H9 (cell line): ENCODE data around the gene PPP2R3C. TPM values are rescaled to one million over a fixed set of nuclear protein-coding genes. Genes with fewer than 3 reads are reported as not detected.

Source experiments
- DNase-seq: peaks from one replicate; pipeline ENCODE4 v3.0.0-alpha.2; 2017
- H2AFZ ChIP-seq: one replicate; pipeline ENCODE4 v1.6.1; 2013; ENCODE audit warnings: mild to moderate bottlenecking, low read length, control low read depth, moderate library complexity
- H2AK5ac ChIP-seq: 2 replicates; pipeline ENCODE4 v1.6.1; 2013; ENCODE audit warnings: low read length, control low read depth, mixed read lengths; ENCODE audit not compliant: insufficient read length
- H2BK120ac ChIP-seq: one replicate; pipeline ENCODE4 v1.6.1; 2013; ENCODE audit warnings: low read depth, mild to moderate bottlenecking, low read length, control low read depth, inconsistent platforms; ENCODE audit not compliant: poor library complexity, severe bottlenecking
- H2BK12ac ChIP-seq: 2 replicates; pipeline ENCODE4 v1.6.1; 2013; ENCODE audit warnings: low read length, control low read depth, mixed read lengths, low read depth; ENCODE audit not compliant: insufficient read length
- H2BK15ac ChIP-seq: 2 replicates; pipeline ENCODE4 v1.6.1; 2013; ENCODE audit warnings: low read depth, low read length, control low read depth
- H2BK20ac ChIP-seq: one replicate; pipeline ENCODE4 v1.6.1; 2013; ENCODE audit warnings: low read depth, mild to moderate bottlenecking, low read length, control low read depth, inconsistent platforms; ENCODE audit not compliant: poor library complexity, severe bottlenecking
- H2BK5ac ChIP-seq: 2 replicates; pipeline ENCODE4 v1.6.1; 2013; ENCODE audit warnings: low read length, control low read depth, mixed read lengths; ENCODE audit not compliant: insufficient read length
- H3K14ac ChIP-seq: 2 replicates; pipeline ENCODE4 v1.6.1; 2013; ENCODE audit warnings: low read length, control low read depth; ENCODE audit not compliant: insufficient read depth
- H3K18ac ChIP-seq: 2 replicates; pipeline ENCODE4 v1.6.1; 2013; ENCODE audit warnings: low read depth, mild to moderate bottlenecking, mixed read lengths, low read length, control low read depth; ENCODE audit not compliant: insufficient read length
- H3K23ac ChIP-seq: 2 replicates; pipeline ENCODE4 v1.6.1; 2013; ENCODE audit warnings: low read length, control low read depth, mixed read lengths, low read depth; ENCODE audit not compliant: insufficient read length
- H3K23me2 ChIP-seq: 2 replicates; pipeline ENCODE4 v1.6.1; 2013; ENCODE audit warnings: low read depth, mild to moderate bottlenecking, mixed read lengths, low read length, control low read depth; ENCODE audit not compliant: insufficient read length, poor library complexity, severe bottlenecking
- H3K27ac ChIP-seq: 2 replicates; pipeline ENCODE4 v1.5.1; 2013; ENCODE audit warnings: low read length, control low read depth, mixed read lengths, low read depth; ENCODE audit not compliant: insufficient read length
- H3K27me3 ChIP-seq: 2 replicates; pipeline ENCODE4 v1.6.1; 2013; ENCODE audit warnings: low read length, control low read depth, inconsistent platforms; ENCODE audit not compliant: insufficient read depth
- H3K4ac ChIP-seq: 2 replicates; pipeline ENCODE4 v1.6.1; 2013; ENCODE audit warnings: low read depth, mild to moderate bottlenecking, control low read depth, inconsistent platforms, low read length, moderate library complexity
- H3K4me1 ChIP-seq: 2 replicates; pipeline ENCODE4 v1.6.1; 2013; ENCODE audit warnings: low read length, control low read depth, inconsistent platforms; ENCODE audit not compliant: insufficient read depth
- H3K4me2 ChIP-seq: 2 replicates; pipeline ENCODE4 v1.6.1; 2013; ENCODE audit warnings: low read length, control low read depth, mixed read lengths; ENCODE audit not compliant: insufficient read length, insufficient read depth
- H3K56ac ChIP-seq: 2 replicates; pipeline ENCODE4 v1.6.1; 2013; ENCODE audit warnings: low read depth, mild to moderate bottlenecking, mixed read lengths, low read length, control low read depth; ENCODE audit not compliant: insufficient read length
- H3K79me1 ChIP-seq: 2 replicates; pipeline ENCODE4 v1.6.1; 2013; ENCODE audit warnings: low read depth, mild to moderate bottlenecking, moderate library complexity, low read length, control low read depth, inconsistent platforms; ENCODE audit not compliant: insufficient read depth, poor library complexity, severe bottlenecking
- H3K79me2 ChIP-seq: 2 replicates; pipeline ENCODE4 v1.6.1; 2013; ENCODE audit warnings: low read length, control low read depth, inconsistent platforms; ENCODE audit not compliant: insufficient read depth
- H3K9ac ChIP-seq: 2 replicates; pipeline ENCODE4 v1.6.1; 2013; ENCODE audit warnings: low read length, control low read depth, mixed read lengths; ENCODE audit not compliant: insufficient read length; ENCODE audit errors: extremely low read depth
- H3K9me3 ChIP-seq: one replicate; pipeline ENCODE4 v1.6.1; 2013; ENCODE audit warnings: low read depth, low read length, inconsistent platforms; ENCODE audit not compliant: control insufficient read depth
- H3T11ph ChIP-seq: one replicate; pipeline ENCODE4 v1.6.1; 2013; ENCODE audit warnings: mild to moderate bottlenecking, low read length, control low read depth, inconsistent platforms
- H4K20me1 ChIP-seq: one replicate; pipeline ENCODE4 v1.6.1; 2013; ENCODE audit not compliant: control insufficient read depth, insufficient read length, insufficient read depth
- H4K5ac ChIP-seq: 2 replicates; pipeline ENCODE4 v1.6.1; 2013; ENCODE audit warnings: low read depth, mild to moderate bottlenecking, mixed read lengths, low read length, control low read depth; ENCODE audit not compliant: insufficient read length
- H4K8ac ChIP-seq: replicated peaks from 2 replicates; pipeline ENCODE4 v1.6.1; 2013; ENCODE audit warnings: low read length, control low read depth, mixed read lengths, low read depth; ENCODE audit not compliant: insufficient read length
- H4K91ac ChIP-seq: 2 replicates; pipeline ENCODE4 v1.6.1; 2013; ENCODE audit warnings: low read depth, mild to moderate bottlenecking, moderate library complexity, mixed read lengths, low read length, control low read depth; ENCODE audit not compliant: insufficient read length
- H3K27ac Mint-ChIP-seq, 3 experiments: 2 replicates in 2 of 3; 3 replicates in 1 of 3; pipeline ENCODE4 v1.8.0; 2020 to 2021; ENCODE audit warnings: mixed read lengths in 3 of 3, mild to moderate bottlenecking in 1 of 3, moderate library complexity in 1 of 3
- H3K27me3 Mint-ChIP-seq: 2 replicates; pipeline ENCODE4 v1.8.0; 2021; ENCODE audit warnings: low read depth, mild to moderate bottlenecking, moderate library complexity, mixed read lengths
- H3K36me3 Mint-ChIP-seq, 3 experiments: 2 replicates in 2 of 3; 3 replicates in 1 of 3; pipeline ENCODE4 v1.8.0; 2020 to 2021; ENCODE audit warnings: low read depth in 3 of 3, mixed read lengths in 3 of 3; ENCODE audit not compliant: insufficient read depth in 1 of 3
- H3K4me1 Mint-ChIP-seq, 2 experiments: 2 replicates each; pipeline ENCODE4 v1.8.0; 2020; ENCODE audit warnings: mixed read lengths in 2 of 2
- H3K4me3 Mint-ChIP-seq, 2 experiments: 2 replicates in 1 of 2; 3 replicates in 1 of 2; pipeline ENCODE4 v1.8.0; 2020 to 2021; ENCODE audit warnings: mild to moderate bottlenecking in 2 of 2, mixed read lengths in 2 of 2, moderate library complexity in 1 of 2
- H3K9me3 Mint-ChIP-seq, 2 experiments: 2 replicates in 1 of 2; 3 replicates in 1 of 2; pipeline ENCODE4 v1.8.0; 2020; ENCODE audit warnings: mild to moderate bottlenecking in 2 of 2, mixed read lengths in 2 of 2, moderate library complexity in 1 of 2
- WGBS: extraction: QIAGEN DNeasy Blood & Tissue Kit; methylation state at CpG from one replicate; pipeline ENCODE4 v1.1.7; 2013; ENCODE audit warnings: missing lambda C conversion rate, low lambda C conversion rate, mixed read lengths; ENCODE audit not compliant: insufficient read length; ENCODE audit errors: extremely low coverage; 5-methylcytosine and 5-hydroxymethylcytosine counted together
- total RNA-seq: library from RNA; stranded (reverse); gene quantifications from 2 replicates; pipeline ENCODE4 v1.2.1, GENCODE V29; 2021
- TF ChIP-seq, protein P1 (sequence below): fragments of 200-600 bp; sonication (generic); conservative IDR thresholded peaks from 3 replicates; pipeline ENCODE4 v1.8.0; 2021; ENCODE audit warnings: antibody characterized with exemption, mild to moderate bottlenecking

PPP2R3C gene
- total RNA-seq, 1 experiment from 2014 or later = 51.1 TPM

DNA sequence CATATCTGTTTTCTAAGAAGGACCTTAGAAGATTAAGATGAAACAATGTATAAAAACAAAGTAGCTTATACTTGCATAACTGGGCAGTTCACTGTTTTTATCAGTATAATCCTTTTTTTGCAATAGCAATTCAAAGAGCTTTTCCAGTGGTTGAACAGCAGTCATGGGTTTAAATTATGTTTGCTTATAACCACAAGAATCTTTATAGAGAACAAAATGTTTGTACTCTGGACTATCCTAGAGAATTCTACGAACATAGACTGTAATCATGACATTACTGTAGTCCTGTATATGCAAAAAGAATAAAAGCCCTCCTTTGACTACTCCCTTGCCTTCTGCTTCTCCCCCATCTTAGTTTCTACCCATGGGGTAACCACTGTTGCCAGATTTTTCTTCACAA is 70.0 kb downstream of the PPP2R3C start:
- H4K5ac ChIP-seq = no peak overlapping the region
- H2BK12ac ChIP-seq = no peak overlapping the region
- H2BK120ac ChIP-seq = no peak overlapping the region
- DNase-seq = no peak
- H2AK5ac ChIP-seq = no peak overlapping the region
- no peak overlapping the region for H2BK20ac ChIP-seq
- H3K56ac ChIP-seq = no peak overlapping the region
- H3K4me2 ChIP-seq = no peak overlapping the region
- H3K14ac ChIP-seq = no peak overlapping the region
- peaks cover 8 to 9% of the 10 kb centered on the region in 2 experiments for H3K4me1 Mint-ChIP-seq
- H3K9ac ChIP-seq = no peak overlapping the region
- TF ChIP-seq, protein P1, sequence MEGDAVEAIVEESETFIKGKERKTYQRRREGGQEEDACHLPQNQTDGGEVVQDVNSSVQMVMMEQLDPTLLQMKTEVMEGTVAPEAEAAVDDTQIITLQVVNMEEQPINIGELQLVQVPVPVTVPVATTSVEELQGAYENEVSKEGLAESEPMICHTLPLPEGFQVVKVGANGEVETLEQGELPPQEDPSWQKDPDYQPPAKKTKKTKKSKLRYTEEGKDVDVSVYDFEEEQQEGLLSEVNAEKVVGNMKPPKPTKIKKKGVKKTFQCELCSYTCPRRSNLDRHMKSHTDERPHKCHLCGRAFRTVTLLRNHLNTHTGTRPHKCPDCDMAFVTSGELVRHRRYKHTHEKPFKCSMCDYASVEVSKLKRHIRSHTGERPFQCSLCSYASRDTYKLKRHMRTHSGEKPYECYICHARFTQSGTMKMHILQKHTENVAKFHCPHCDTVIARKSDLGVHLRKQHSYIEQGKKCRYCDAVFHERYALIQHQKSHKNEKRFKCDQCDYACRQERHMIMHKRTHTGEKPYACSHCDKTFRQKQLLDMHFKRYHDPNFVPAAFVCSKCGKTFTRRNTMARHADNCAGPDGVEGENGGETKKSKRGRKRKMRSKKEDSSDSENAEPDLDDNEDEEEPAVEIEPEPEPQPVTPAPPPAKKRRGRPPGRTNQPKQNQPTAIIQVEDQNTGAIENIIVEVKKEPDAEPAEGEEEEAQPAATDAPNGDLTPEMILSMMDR = no peak
- no peaks in the 10 kb centered on the region for H3K27me3 ChIP-seq
- H3K9me3 ChIP-seq = no peaks in the 10 kb centered on the region
- H3K9me3 Mint-ChIP-seq = no peaks in the 10 kb centered on the region
- no peak overlapping the region for H3K27ac Mint-ChIP-seq
- H2AFZ ChIP-seq = no peak overlapping the region
- no peak overlapping the region for H2BK5ac ChIP-seq
- no peak overlapping the region for H3K23ac ChIP-seq
- no peaks in the 10 kb centered on the region; the same call in 1 of the 2 replicates for H3K4me1 ChIP-seq
- H4K20me1 ChIP-seq = no peaks in the 10 kb centered on the region
- no peaks in the 10 kb centered on the region for H3K79me2 ChIP-seq
- WGBS = no CpG with 5 or more reads among the region's 1 CpG
- H4K8ac ChIP-seq = no peak overlapping the region
- H4K91ac ChIP-seq = no peak overlapping the region
- H3K36me3 Mint-ChIP-seq = peaks cover 7 to 26% (median 20%) of the 10 kb centered on the region in 3 experiments; a peak in 6 of 7 replicates
- no peak overlapping the region for H3T11ph ChIP-seq
- no peaks in the 10 kb centered on the region for H3K27me3 Mint-ChIP-seq
- no peak overlapping the region for H3K27ac ChIP-seq
- H3K4ac ChIP-seq = no peak overlapping the region
- no peak overlapping the region for H3K18ac ChIP-seq
- H3K23me2 ChIP-seq = no peaks in the 10 kb centered on the region
- no peak overlapping the region for H2BK15ac ChIP-seq
- no peaks in the 10 kb centered on the region for H3K79me1 ChIP-seq
- no peak overlapping the region for H3K4me3 Mint-ChIP-seq
